ENCODE measurements around the gene NTN5.

GRCh38 chr19:48673436-48674100 is 751 bp upstream of the NTN5 start:
- TF ChIP-seq EZH2 (IDR thresholded peaks at IDR 0.05; ENCODE audit: borderline replicate concordance, low read depth, low read length, poor library complexity, severe bottlenecking) (no peak), CTCF (conservative IDR thresholded peaks at IDR 0.05; ENCODE audit: low read depth, low read length) (no peak)
